Breast epithelium (tissue), 4 donors: ENCODE measurements around the gene CTNNA2. TPM values are rescaled to one million over a fixed set of nuclear protein-coding genes. Genes with fewer than 3 reads are reported as not detected.

Source experiments
- DNase-seq, 2 donors: peaks; one replicate each; pipeline ENCODE4 v3.0.0-alpha.2; 2019; ENCODE audit warnings: low spot score in 2 of 2
- H3K27ac ChIP-seq, 2 donors: fragments of 200-600 bp; sonication (generic) in 1 of 2; one replicate each; pipeline ENCODE4 v1.5.1; 2016 to 2019; ENCODE audit warnings: mild to moderate bottlenecking in 1 of 2
- H3K27me3 ChIP-seq, 2 donors: fragments of 200-600 bp; sonication (generic) in 1 of 2; one replicate each; pipeline versions ENCODE4 v1.5.1 to v1.6.0; 2017 to 2019; ENCODE audit warnings: control low read depth in 1 of 2, mild to moderate bottlenecking in 1 of 2
- H3K36me3 ChIP-seq: fragments of 200-600 bp; one replicate; pipeline ENCODE4 v1.5.1; 2019
- H3K4me1 ChIP-seq, 2 donors: fragments of 200-600 bp; sonication (generic); one replicate each; pipeline ENCODE4 v1.5.1; 2016 to 2019; ENCODE audit warnings: control low read depth in 1 of 2
- H3K4me3 ChIP-seq, 3 donors: fragments of 200-600 bp; sonication (generic); 1 replicate in 2 of 3; 2 replicates in 1 of 3; pipeline ENCODE4 v1.5.1; 2016 to 2019; ENCODE audit warnings: mild to moderate bottlenecking in 3 of 3, moderate library complexity in 2 of 3
- H3K9me3 ChIP-seq, 2 donors: fragments of 200-600 bp; sonication (generic) in 1 of 2; one replicate each; pipeline ENCODE4 v1.5.1; 2016 to 2019; ENCODE audit warnings: control low read depth in 1 of 2
- POLR2A ChIP-seq: fragments of 450-650 bp; IDR thresholded peaks from one replicate; pipeline ENCODE4 v1.6.1; 2016; ENCODE audit warnings: antibody characterized with exemption, mild to moderate bottlenecking, moderate library complexity
- POLR2AphosphoS5 ChIP-seq, 3 donors: sonication (generic); formaldehyde crosslinking; IDR thresholded peaks; one replicate each; pipeline ENCODE4 v1.6.1; 2017; ENCODE audit warnings: antibody characterized with exemption in 3 of 3
- intact Hi-C: fragments of 100-400 bp; cut with DNase I; formaldehyde crosslinking; loops from one replicate; pipeline ENCODE4 v1.15.1; 2023; ENCODE audit warnings: low total_unique reads
- total RNA-seq, 3 donors: library from RNA; depleted of rRNA; stranded (reverse); fragments of >200 nt; gene quantifications; one replicate each; pipeline ENCODE4 v1.1.0, GENCODE V29; 2016
- TF ChIP-seq, protein P1 (sequence below), 3 donors: fragments of 450-650 bp; IDR thresholded peaks; one replicate each; pipeline ENCODE4 v1.5.1; 2016 to 2017; ENCODE audit warnings: antibody characterized with exemption in 3 of 3, mild to moderate bottlenecking in 3 of 3, moderate library complexity in 3 of 3

Gene CTNNA2
- total RNA-seq, 3 donors from 2014 or later, result 0.16 TPM; not detected in 2

- Histone ChIP-seq H3K27me3 (no peaks in the 10 kb centered on the region), H3K4me1 (no peaks in the 10 kb centered on the region), H3K27ac (no peak overlapping the region), H3K4me3 (no peak overlapping the region), H3K36me3 (no peaks in the 10 kb centered on the region), H3K9me3 (no peaks in the 10 kb centered on the region)
- no peak for TF ChIP-seq POLR2AphosphoS5 (IDR thresholded peaks at IDR 0.05)
- TF ChIP-seq POLR2A, result no peak
- TF ChIP-seq, protein P1, sequence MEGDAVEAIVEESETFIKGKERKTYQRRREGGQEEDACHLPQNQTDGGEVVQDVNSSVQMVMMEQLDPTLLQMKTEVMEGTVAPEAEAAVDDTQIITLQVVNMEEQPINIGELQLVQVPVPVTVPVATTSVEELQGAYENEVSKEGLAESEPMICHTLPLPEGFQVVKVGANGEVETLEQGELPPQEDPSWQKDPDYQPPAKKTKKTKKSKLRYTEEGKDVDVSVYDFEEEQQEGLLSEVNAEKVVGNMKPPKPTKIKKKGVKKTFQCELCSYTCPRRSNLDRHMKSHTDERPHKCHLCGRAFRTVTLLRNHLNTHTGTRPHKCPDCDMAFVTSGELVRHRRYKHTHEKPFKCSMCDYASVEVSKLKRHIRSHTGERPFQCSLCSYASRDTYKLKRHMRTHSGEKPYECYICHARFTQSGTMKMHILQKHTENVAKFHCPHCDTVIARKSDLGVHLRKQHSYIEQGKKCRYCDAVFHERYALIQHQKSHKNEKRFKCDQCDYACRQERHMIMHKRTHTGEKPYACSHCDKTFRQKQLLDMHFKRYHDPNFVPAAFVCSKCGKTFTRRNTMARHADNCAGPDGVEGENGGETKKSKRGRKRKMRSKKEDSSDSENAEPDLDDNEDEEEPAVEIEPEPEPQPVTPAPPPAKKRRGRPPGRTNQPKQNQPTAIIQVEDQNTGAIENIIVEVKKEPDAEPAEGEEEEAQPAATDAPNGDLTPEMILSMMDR (IDR thresholded peaks at IDR 0.05), result no peak
- intact Hi-C loops, result no loop called here
- DNase-seq, result no peak
Measured at GRCh38 chr2:80403081-80403480, 890.2 kb downstream of the CTNNA2 start.

GRCh38 chr2:80407377-80407776, 894.5 kb downstream of the CTNNA2 start:
- no peak for TF ChIP-seq POLR2AphosphoS5 (IDR thresholded peaks at IDR 0.05)
- TF ChIP-seq POLR2A, result no peak
- TF ChIP-seq, protein P1 (IDR thresholded peaks at IDR 0.05), result no peak
- Histone ChIP-seq H3K36me3 (no peaks in the 10 kb centered on the region), H3K4me1 (no peaks in the 10 kb centered on the region), H3K4me3 (no peak overlapping the region), H3K27me3 (no peaks in the 10 kb centered on the region), H3K9me3 (no peaks in the 10 kb centered on the region), H3K27ac (no peak overlapping the region)
- DNase-seq, result no peak
- intact Hi-C loops, result no loop called here

DNA sequence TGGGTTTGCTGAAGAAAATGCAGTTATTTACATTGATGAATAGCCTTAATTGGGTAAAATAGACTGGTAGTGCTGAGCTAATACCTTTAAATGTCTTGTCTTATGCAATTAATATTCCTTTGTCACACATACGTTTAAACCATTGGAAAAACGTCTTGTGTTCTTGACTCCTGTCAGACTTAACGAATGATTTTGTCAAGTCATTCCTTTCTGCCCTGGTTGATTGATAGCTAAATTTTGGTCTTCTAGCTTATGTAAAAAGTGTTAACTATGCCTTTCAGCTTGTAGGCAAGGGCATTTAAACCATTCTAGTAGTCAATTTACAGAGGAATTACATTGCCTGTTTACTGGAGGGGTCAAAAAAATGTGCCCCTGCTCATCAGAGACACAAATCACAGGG, 897.5 kb downstream of the CTNNA2 start:
- Histone ChIP-seq H3K36me3 (no peaks in the 10 kb centered on the region), H3K27me3 (no peaks in the 10 kb centered on the region), H3K9me3 (peaks cover 2 to 17% of the 10 kb centered on the region in 2 donors), H3K4me3 (no peak overlapping the region), H3K4me1 (no peaks in the 10 kb centered on the region), H3K27ac (no peak overlapping the region)
- TF ChIP-seq POLR2AphosphoS5 (IDR thresholded peaks at IDR 0.05), result no peak
- TF ChIP-seq POLR2A, result no peak
- TF ChIP-seq, protein P1 (IDR thresholded peaks at IDR 0.05), result no peak
- intact Hi-C loops, result no loop called here
- DNase-seq, result no peak

DNA sequence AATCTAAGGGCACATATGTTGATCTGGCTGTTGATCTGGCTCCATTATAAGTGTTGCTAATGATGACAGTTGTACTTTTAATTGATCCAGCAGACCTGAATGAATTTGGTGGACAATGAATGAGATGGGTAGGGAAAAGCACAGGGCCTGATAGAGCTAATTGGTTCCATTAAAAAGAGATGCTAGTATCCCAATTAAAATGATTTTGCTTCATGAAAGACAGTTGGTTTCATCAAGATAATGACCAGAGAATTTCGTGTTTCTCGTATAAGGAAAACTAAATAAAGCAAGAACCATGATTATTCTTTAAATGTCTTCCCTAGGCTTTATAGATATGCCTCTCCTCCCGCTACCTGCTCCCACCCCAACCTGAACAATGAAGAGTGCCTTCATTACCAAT, 900.3 kb downstream of the CTNNA2 start:
- TF ChIP-seq POLR2AphosphoS5 (IDR thresholded peaks at IDR 0.05), result no peak
- Histone ChIP-seq H3K4me3 (no peak overlapping the region), H3K4me1 (no peaks in the 10 kb centered on the region), H3K36me3 (no peaks in the 10 kb centered on the region), H3K27me3 (no peaks in the 10 kb centered on the region), H3K27ac (no peak overlapping the region), H3K9me3 (peaks cover 2 to 17% of the 10 kb centered on the region in 2 donors)
- intact Hi-C loops, result no loop called here
- no peak for DNase-seq

- no peak for TF ChIP-seq POLR2A
- TF ChIP-seq, protein P1 (IDR thresholded peaks at IDR 0.05), result no peak
- TF ChIP-seq POLR2AphosphoS5 (IDR thresholded peaks at IDR 0.05), result no peak
- Histone ChIP-seq H3K36me3 (no peaks in the 10 kb centered on the region), H3K4me3 (no peak overlapping the region), H3K27me3 (no peaks in the 10 kb centered on the region), H3K27ac (no peak overlapping the region), H3K9me3 (peaks cover 2 to 17% of the 10 kb centered on the region in 2 donors), H3K4me1 (no peaks in the 10 kb centered on the region)
- no peak for DNase-seq
- intact Hi-C loops, result no loop called here
Measured at GRCh38 chr2:80417737-80418136, 904.9 kb downstream of the CTNNA2 start.
